Colonic mucosa (tissue), 4 donors: Measurements from ENCODE around the gene MACROD2. TPM values are rescaled to one million over a fixed set of nuclear protein-coding genes. Genes with fewer than 3 reads are reported as not detected.

Experiments used
- DNase-seq: peaks from one replicate; pipeline ENCODE4 v3.0.0-alpha.2; 2020
- H3K27ac ChIP-seq: fragments of 200-600 bp; one replicate; pipeline ENCODE4 v1.8.0; 2021
- H3K27me3 ChIP-seq: fragments of 200-600 bp; one replicate; pipeline ENCODE4 v1.8.0; 2021
- H3K36me3 ChIP-seq: fragments of 200-600 bp; one replicate; pipeline ENCODE4 v1.8.0; 2021
- H3K4me1 ChIP-seq: fragments of 200-600 bp; one replicate; pipeline ENCODE4 v1.8.0; 2021; ENCODE audit warnings: mild to moderate bottlenecking
- H3K4me3 ChIP-seq: fragments of 200-600 bp; one replicate; pipeline ENCODE4 v1.8.0; 2021
- H3K9ac ChIP-seq, 2 donors: one replicate each; pipeline ENCODE4 v1.7.0; 2013; ENCODE audit warnings: control low read depth in 2 of 2, low read depth in 2 of 2, low read length in 2 of 2
- H3K9me3 ChIP-seq: fragments of 200-600 bp; one replicate; pipeline ENCODE4 v1.8.0; 2021
- CTCF ChIP-seq: fragments of 200-600 bp; IDR thresholded peaks from one replicate; pipeline ENCODE4 v1.8.0; 2022; ENCODE audit warnings: antibody characterized with exemption, mild to moderate bottlenecking
- intact Hi-C: fragments of 100-400 bp; cut with DNase I; formaldehyde crosslinking; loops from one replicate; pipeline ENCODE4 v1.14.1; 2022
- total RNA-seq, 2 donors: library from RNA; stranded (reverse); fragmentation: NEBNext Ultra II Directional in 1 of 2; extraction: Animal tissue kit (Norgen Biotek cat#: 25700) in 1 of 2; gene quantifications; one replicate each; pipeline ENCODE4 v1.2.1, GENCODE V29; 2021
- donor health status: healthy.
- donor health status: DM: no; HTN: no; CAD: no.
- donor health status: DM: no; HTN: no; CAD: no.

MACROD2 gene
- total RNA-seq, 2 donors from 2014 or later, result 3.2 to 3.3 TPM

- Histone ChIP-seq H3K27me3 (no peaks in the 10 kb centered on the region), H3K4me3 (no peak overlapping the region), H3K36me3 (no peaks in the 10 kb centered on the region), H3K9ac (no peak overlapping the region), H3K27ac (no peak overlapping the region), H3K9me3 (no peaks in the 10 kb centered on the region), H3K4me1 (no peaks in the 10 kb centered on the region)
- intact Hi-C loops, result no loop called here
- TF ChIP-seq CTCF, result no peak
- DNase-seq, result no peak
Observed at GRCh38 chr20:15599961-15600360, 1604.6 kb downstream of the MACROD2 start.

GRCh38 chr20:15600565-15600964 is 1605.2 kb downstream of the MACROD2 start:
- TF ChIP-seq CTCF, result no peak
- no peak for DNase-seq
- Histone ChIP-seq H3K4me1 (no peaks in the 10 kb centered on the region), H3K4me3 (no peak overlapping the region), H3K27ac (no peak overlapping the region), H3K27me3 (no peaks in the 10 kb centered on the region), H3K9me3 (no peaks in the 10 kb centered on the region), H3K36me3 (no peaks in the 10 kb centered on the region), H3K9ac (no peak overlapping the region)
- intact Hi-C loops, result no loop called here

- Histone ChIP-seq H3K4me3 (no peak overlapping the region), H3K9ac (no peak overlapping the region), H3K27me3 (no peaks in the 10 kb centered on the region), H3K27ac (no peak overlapping the region), H3K36me3 (no peaks in the 10 kb centered on the region), H3K4me1 (no peaks in the 10 kb centered on the region), H3K9me3 (no peaks in the 10 kb centered on the region)
- TF ChIP-seq CTCF, result no peak
- intact Hi-C loops, result no loop called here
- no peak for DNase-seq
Observed at GRCh38 chr20:15603506-15603905, 1608.2 kb downstream of the MACROD2 start.

GRCh38 chr20:15603978-15604805 is 1608.9 kb downstream of the MACROD2 start:
- H3K9me3 ChIP-seq, result no peaks in the 10 kb centered on the region
- intact Hi-C loops, result no loop called here
- H3K27ac ChIP-seq, result no peak overlapping the region
- no peaks in the 10 kb centered on the region for H3K4me1 ChIP-seq
- no peak for TF ChIP-seq CTCF
- DNase-seq, result no peak
- H3K9ac ChIP-seq, result no peak overlapping the region
- H3K4me3 ChIP-seq, result no peak overlapping the region
- H3K36me3 ChIP-seq, result no peaks in the 10 kb centered on the region
- H3K27me3 ChIP-seq, result no peaks in the 10 kb centered on the region

GRCh38 chr20:15609921-15610320 is 1614.6 kb downstream of the MACROD2 start:
- Histone ChIP-seq H3K27ac (no peak overlapping the region), H3K27me3 (no peaks in the 10 kb centered on the region), H3K4me3 (no peak overlapping the region), H3K9me3 (no peaks in the 10 kb centered on the region), H3K9ac (no peak overlapping the region), H3K4me1 (no peaks in the 10 kb centered on the region), H3K36me3 (no peaks in the 10 kb centered on the region)
- TF ChIP-seq CTCF, result no peak
- intact Hi-C loops, result no loop called here
- no peak for DNase-seq
